ENCODE data around the gene MLLT10. TPM values are rescaled to one million over a fixed set of nuclear protein-coding genes. Genes with fewer than 3 reads are reported as not detected.

The MLLT10 gene
- total and polyA plus RNA-seq, 10 of the 15 experiments (the other 5 are each of a cell fraction or from before 2014, with no cell fraction given) = 8.7 to 61.1 (median 28.5) TPM

- TF ChIP-seq NKRF (conservative IDR thresholded peaks at IDR 0.05) = no peak
- no peak for TF ChIP-seq ZSCAN29 (IDR thresholded peaks at IDR 0.05)
- TF ChIP-seq BRCA1 (IDR thresholded peaks at IDR 0.05; ENCODE audit: low read depth, low read length) = no peak
- TF ChIP-seq PBX3 (IDR thresholded peaks at IDR 0.05; ENCODE audit: insufficient replicate concordance, low read depth, low read length) = no peak
- TF ChIP-seq NR2C2 (IDR thresholded peaks at IDR 0.05; ENCODE audit: borderline replicate concordance, control insufficient read depth, insufficient read length, low read depth) = no peak
- TF ChIP-seq MAX (IDR thresholded peaks at IDR 0.05; ENCODE audit: low read depth, low read length) = no peak
- TF ChIP-seq KLF5 (IDR thresholded peaks at IDR 0.05; ENCODE audit: partially characterized antibody) = no peak
- TF ChIP-seq HDAC6 (IDR thresholded peaks at IDR 0.05; ENCODE audit: unreplicated experiment) = no peak
- no peak for TF ChIP-seq TCF12 (IDR thresholded peaks at IDR 0.05; ENCODE audit: low read depth, low read length)
- no peak for TF ChIP-seq PRDM15 (CRISPR knock-in tag; IDR thresholded peaks at IDR 0.05)
- no peak for TF ChIP-seq ZBTB33 (IDR thresholded peaks at IDR 0.05)
- no peak for TF ChIP-seq ZNF384 (IDR thresholded peaks at IDR 0.05; ENCODE audit: borderline replicate concordance, low read depth, low read length)
- no peak for TF ChIP-seq SUPT20H (IDR thresholded peaks at IDR 0.05; ENCODE audit: borderline replicate concordance, control insufficient read depth, low read depth, low read length)
- no peak for TF ChIP-seq BCLAF1 (IDR thresholded peaks at IDR 0.05)
- no peak for TF ChIP-seq NFXL1 (IDR thresholded peaks at IDR 0.05; ENCODE audit: borderline replicate concordance)
Measured at GRCh38 chr10:21526188-21526859, 7.7 kb upstream of the MLLT10 start (continued).

Data from GM12878 (cell line).